ENCODE measurements around the gene MCTP1. TPM values are rescaled to one million over a fixed set of nuclear protein-coding genes. Genes with fewer than 3 reads are reported as not detected.

Gene MCTP1
- total RNA-seq, 2 experiments from 2014 or later: 0.42 TPM; not detected in 1

DNA sequence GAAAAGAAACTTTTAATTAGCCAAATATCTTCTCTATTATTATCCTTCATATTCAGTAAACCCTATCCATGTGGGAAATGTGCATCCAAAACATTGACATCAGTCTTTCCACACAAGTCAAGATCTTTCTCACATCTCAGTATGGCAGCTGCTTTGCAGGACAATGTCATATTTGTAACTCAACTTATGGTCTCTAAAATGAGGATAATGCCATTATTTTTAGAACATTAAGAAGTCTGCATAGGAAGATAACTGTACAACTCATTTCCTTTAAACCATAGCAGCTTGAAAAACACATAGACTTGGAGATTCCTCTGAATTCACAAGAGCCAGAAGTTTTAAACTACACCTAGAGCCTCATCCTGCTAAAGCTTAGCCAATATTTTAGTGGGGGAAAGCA is 43.7 kb downstream of the MCTP1 start:
- CTCF ChIA-PET: no interaction called here
- no peak for ATAC-seq
- Mint-ChIP-seq H3K36me3 (ENCODE audit: low read depth) (no peaks in the 10 kb centered on the region), H3K27me3 (ENCODE audit: low read depth) (no peaks in the 10 kb centered on the region), H3K4me1 (ENCODE audit: low read depth) (no peaks in the 10 kb centered on the region), H3K9me3 (ENCODE audit: insufficient read depth) (no peaks in the 10 kb centered on the region), H3K27ac (no peak overlapping the region), H3K4me3 (no peak overlapping the region)
- POLR2A ChIA-PET: no interaction called here
- DNase-seq: no peak

DNA sequence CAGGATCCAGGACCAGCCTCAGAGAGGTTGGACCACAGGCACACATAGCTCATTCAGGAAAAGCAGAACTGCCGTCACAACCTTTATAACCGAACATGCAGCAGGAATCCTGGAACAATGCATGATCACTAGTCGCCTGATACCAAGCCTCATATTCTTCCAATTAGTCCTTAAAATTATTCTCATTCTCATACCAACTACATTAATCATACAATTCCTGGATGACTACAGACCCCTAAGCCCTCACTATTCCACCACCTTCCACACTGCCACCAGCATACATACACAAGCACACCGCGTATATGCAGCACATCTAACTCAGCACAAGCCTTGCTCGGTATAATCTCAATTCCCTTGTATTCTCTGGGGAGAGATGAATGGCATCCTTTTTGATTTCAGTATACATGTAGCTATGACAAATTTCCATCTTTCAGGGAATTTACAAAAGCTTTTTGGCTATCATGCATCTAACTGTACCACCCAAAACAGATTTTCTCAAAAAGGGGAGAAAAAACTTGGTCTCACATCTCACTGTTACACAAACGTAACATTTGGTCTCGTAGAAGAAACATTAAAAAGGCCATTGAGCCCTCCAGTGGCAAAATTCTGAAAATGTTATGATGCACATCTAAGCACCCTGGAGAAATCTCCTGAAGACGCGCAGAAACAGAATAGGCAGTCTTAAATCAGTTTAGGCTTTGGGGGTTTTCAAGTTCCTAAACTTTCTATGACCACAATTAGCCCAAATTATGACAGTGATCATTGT is 46.2 kb downstream of the MCTP1 start:
- CTCF ChIA-PET: no interaction called here
- Mint-ChIP-seq H3K27me3 (ENCODE audit: low read depth) (no peaks in the 10 kb centered on the region), H3K4me1 (ENCODE audit: low read depth) (no peaks in the 10 kb centered on the region), H3K36me3 (ENCODE audit: low read depth) (no peaks in the 10 kb centered on the region), H3K27ac (no peak overlapping the region), H3K4me3 (no peak overlapping the region), H3K9me3 (ENCODE audit: insufficient read depth) (no peaks in the 10 kb centered on the region)
- ATAC-seq: no peak
- POLR2A ChIA-PET: no interaction called here
- DNase-seq: no peak

DNA sequence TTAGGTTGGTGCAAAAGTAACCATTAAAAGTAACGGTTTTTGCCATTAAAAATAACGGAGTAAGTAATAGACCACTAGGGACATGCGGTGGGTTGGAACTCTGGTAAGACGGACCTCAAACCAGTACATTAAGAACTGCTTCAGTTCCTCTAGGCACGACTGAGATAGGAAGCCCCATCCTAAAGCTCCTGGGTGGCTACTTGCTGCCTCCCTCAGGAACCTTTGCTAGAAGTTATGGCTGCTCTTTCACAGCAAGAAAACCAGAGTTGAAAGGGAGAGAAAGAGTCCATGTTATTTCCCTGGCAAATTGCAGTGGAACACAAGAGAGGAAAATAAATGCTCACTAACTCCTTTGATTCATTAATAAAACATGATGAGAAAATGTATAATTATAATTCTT is 47.6 kb downstream of the MCTP1 start:
- no peak overlapping the region for H3K4me3 Mint-ChIP-seq
- no peaks in the 10 kb centered on the region for H3K9me3 Mint-ChIP-seq (ENCODE audit: insufficient read depth)
- H3K27ac Mint-ChIP-seq: no peak overlapping the region
- H3K27me3 Mint-ChIP-seq (ENCODE audit: low read depth): no peaks in the 10 kb centered on the region
- H3K36me3 Mint-ChIP-seq (ENCODE audit: low read depth): no peaks in the 10 kb centered on the region
- ChIA-PET CTCF (no interaction called here), POLR2A (no interaction called here)
- DNase-seq (no peak), ATAC-seq (no peak)
- no peaks in the 10 kb centered on the region for H3K4me1 Mint-ChIP-seq (ENCODE audit: low read depth)

- Mint-ChIP-seq H3K27ac (no peak overlapping the region), H3K27me3 (ENCODE audit: low read depth) (no peaks in the 10 kb centered on the region), H3K4me1 (ENCODE audit: low read depth) (no peaks in the 10 kb centered on the region), H3K9me3 (ENCODE audit: insufficient read depth) (no peaks in the 10 kb centered on the region), H3K4me3 (no peak overlapping the region), H3K36me3 (ENCODE audit: low read depth) (no peaks in the 10 kb centered on the region)
- ATAC-seq (no peak), DNase-seq (no peak)
- CTCF ChIA-PET: no interaction called here
- POLR2A ChIA-PET: no interaction called here
Measured at GRCh38 chr5:95235439-95235982, 49.4 kb downstream of the MCTP1 start.

GRCh38 chr5:95229646-95230045 is 55.2 kb downstream of the MCTP1 start:
- CTCF ChIA-PET: no interaction called here
- Mint-ChIP-seq H3K9me3 (ENCODE audit: insufficient read depth) (no peaks in the 10 kb centered on the region), H3K36me3 (ENCODE audit: low read depth) (no peaks in the 10 kb centered on the region), H3K27ac (no peak overlapping the region), H3K27me3 (ENCODE audit: low read depth) (no peaks in the 10 kb centered on the region), H3K4me1 (ENCODE audit: low read depth) (no peaks in the 10 kb centered on the region), H3K4me3 (no peak overlapping the region)
- POLR2A ChIA-PET: no interaction called here
- DNase-seq (no peak), ATAC-seq (no peak)

- ChIA-PET CTCF (no interaction called here), POLR2A (no interaction called here)
- Mint-ChIP-seq H3K9me3 (ENCODE audit: insufficient read depth) (no peaks in the 10 kb centered on the region), H3K27me3 (ENCODE audit: low read depth) (no peaks in the 10 kb centered on the region), H3K27ac (no peak overlapping the region), H3K36me3 (ENCODE audit: low read depth) (no peaks in the 10 kb centered on the region), H3K4me1 (ENCODE audit: low read depth) (no peaks in the 10 kb centered on the region), H3K4me3 (no peak overlapping the region)
- DNase-seq (no peak), ATAC-seq (no peak)
Measured at GRCh38 chr5:95224701-95225459, 60.0 kb downstream of the MCTP1 start.

DNA sequence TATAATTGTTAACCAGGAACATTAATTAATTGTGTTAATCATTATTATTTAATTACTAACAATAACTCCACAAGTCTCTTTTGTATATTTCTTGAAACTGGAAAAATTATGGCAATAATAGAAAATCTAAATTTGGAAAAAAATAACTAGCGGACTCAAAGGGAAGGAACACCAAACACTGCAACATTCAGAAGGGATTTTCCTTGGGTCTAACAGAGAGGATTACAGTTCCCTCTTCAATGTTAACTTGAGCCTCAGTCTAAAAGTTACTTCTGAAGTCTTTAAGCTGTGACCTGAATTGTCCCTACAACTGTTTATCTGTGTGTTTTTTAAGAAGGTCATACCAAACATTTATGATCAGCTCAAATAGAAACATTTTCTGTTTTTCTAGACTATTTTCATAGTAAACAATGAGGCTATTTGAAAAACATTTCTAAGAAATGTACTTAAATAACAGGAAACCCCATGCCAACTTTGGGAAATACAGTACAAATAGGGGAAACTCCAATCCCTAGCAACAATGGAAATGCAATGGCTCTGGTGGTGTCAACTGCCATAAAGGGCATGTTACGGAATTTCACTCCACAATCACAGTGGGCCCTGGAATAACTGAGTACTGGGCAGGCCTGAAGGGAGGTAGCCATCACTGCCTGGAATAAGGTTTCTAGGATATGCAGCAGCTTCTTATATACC is 61.2 kb downstream of the MCTP1 start:
- DNase-seq (no peak), ATAC-seq (no peak)
- ChIA-PET CTCF (no interaction called here), POLR2A (no interaction called here)
- Mint-ChIP-seq H3K9me3 (ENCODE audit: insufficient read depth) (no peaks in the 10 kb centered on the region), H3K4me1 (ENCODE audit: low read depth) (no peaks in the 10 kb centered on the region), H3K27me3 (ENCODE audit: low read depth) (no peaks in the 10 kb centered on the region), H3K27ac (no peak overlapping the region), H3K4me3 (no peak overlapping the region), H3K36me3 (ENCODE audit: low read depth) (no peaks in the 10 kb centered on the region)

- CTCF ChIA-PET: no interaction called here
- no peaks in the 10 kb centered on the region for H3K27me3 Mint-ChIP-seq (ENCODE audit: low read depth)
- H3K4me3 Mint-ChIP-seq: no peak overlapping the region
Measured at GRCh38 chr5:95222836-95223235, 62.1 kb downstream of the MCTP1 start.

GRCh38 chr5:95221234-95221633 is 63.7 kb downstream of the MCTP1 start:
- ATAC-seq: no peak
- no peak overlapping the region for H3K27ac Mint-ChIP-seq

More at GRCh38 chr5:95222836-95223235, 62.1 kb downstream of the MCTP1 start:
- Mint-ChIP-seq H3K4me1 (ENCODE audit: low read depth) (no peaks in the 10 kb centered on the region), H3K36me3 (ENCODE audit: low read depth) (no peaks in the 10 kb centered on the region), H3K27ac (no peak overlapping the region), H3K9me3 (ENCODE audit: insufficient read depth) (no peaks in the 10 kb centered on the region)
- no peak for ATAC-seq
- POLR2A ChIA-PET: no interaction called here
- no peak for DNase-seq

GRCh38 chr5:95220381-95220780 is 64.5 kb downstream of the MCTP1 start:
- ChIA-PET CTCF (no interaction called here), POLR2A (no interaction called here)
- no peak overlapping the region for H3K27ac Mint-ChIP-seq
- no peaks in the 10 kb centered on the region for H3K27me3 Mint-ChIP-seq (ENCODE audit: low read depth)
- no peak overlapping the region for H3K4me3 Mint-ChIP-seq
- no peaks in the 10 kb centered on the region for H3K36me3 Mint-ChIP-seq (ENCODE audit: low read depth)
- ATAC-seq: no peak
- DNase-seq: no peak
- no peaks in the 10 kb centered on the region for H3K9me3 Mint-ChIP-seq (ENCODE audit: insufficient read depth)
- no peaks in the 10 kb centered on the region for H3K4me1 Mint-ChIP-seq (ENCODE audit: low read depth)

More at GRCh38 chr5:95221234-95221633, 63.7 kb downstream of the MCTP1 start:
- H3K4me1 Mint-ChIP-seq (ENCODE audit: low read depth): no peaks in the 10 kb centered on the region
- no peaks in the 10 kb centered on the region for H3K9me3 Mint-ChIP-seq (ENCODE audit: insufficient read depth)
- H3K4me3 Mint-ChIP-seq: no peak overlapping the region
- H3K27me3 Mint-ChIP-seq (ENCODE audit: low read depth): no peaks in the 10 kb centered on the region
- no peaks in the 10 kb centered on the region for H3K36me3 Mint-ChIP-seq (ENCODE audit: low read depth)
- DNase-seq: no peak
- POLR2A ChIA-PET: no interaction called here
- CTCF ChIA-PET: no interaction called here

- ChIA-PET CTCF (no interaction called here), POLR2A (no interaction called here)
- H3K9me3 Mint-ChIP-seq (ENCODE audit: insufficient read depth): no peaks in the 10 kb centered on the region
- no peaks in the 10 kb centered on the region for H3K4me1 Mint-ChIP-seq (ENCODE audit: low read depth)
- no peaks in the 10 kb centered on the region for H3K27me3 Mint-ChIP-seq (ENCODE audit: low read depth)
- DNase-seq: no peak
- no peak for ATAC-seq
- H3K36me3 Mint-ChIP-seq (ENCODE audit: low read depth): no peaks in the 10 kb centered on the region
- H3K4me3 Mint-ChIP-seq: no peak overlapping the region
- no peak overlapping the region for H3K27ac Mint-ChIP-seq
Measured at GRCh38 chr5:95219411-95219810, 65.5 kb downstream of the MCTP1 start.

DNA sequence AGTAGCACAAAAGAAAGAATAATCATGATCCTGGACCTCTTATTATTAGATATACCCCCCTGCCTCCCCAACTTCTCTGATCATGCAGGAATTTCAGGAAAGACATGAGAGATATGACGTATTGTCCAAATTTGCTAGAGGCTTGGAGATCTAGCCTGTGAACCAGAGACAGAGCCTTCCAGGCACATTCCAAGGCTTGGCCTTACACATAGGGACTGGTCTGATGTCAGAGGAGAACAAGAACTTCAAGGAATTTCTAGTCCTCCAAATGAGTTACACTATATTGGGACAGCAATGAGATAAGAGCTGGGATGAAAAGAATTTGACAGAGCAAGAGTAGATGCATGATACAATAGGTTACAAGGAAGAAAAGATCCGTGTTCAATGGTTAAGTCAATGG is 67.0 kb downstream of the MCTP1 start:
- no peak overlapping the region for H3K4me3 Mint-ChIP-seq
- H3K27me3 Mint-ChIP-seq (ENCODE audit: low read depth): no peaks in the 10 kb centered on the region
- POLR2A ChIA-PET: no interaction called here
- H3K36me3 Mint-ChIP-seq (ENCODE audit: low read depth): no peaks in the 10 kb centered on the region
- ATAC-seq: no peak
- CTCF ChIA-PET: no interaction called here
- no peaks in the 10 kb centered on the region for H3K9me3 Mint-ChIP-seq (ENCODE audit: insufficient read depth)
- no peaks in the 10 kb centered on the region for H3K4me1 Mint-ChIP-seq (ENCODE audit: low read depth)
- DNase-seq: no peak
- H3K27ac Mint-ChIP-seq: no peak overlapping the region
